K562 (cell line): Measurements from ENCODE around the gene EZH1. TPM values are rescaled to one million over a fixed set of nuclear protein-coding genes. Genes with fewer than 3 reads are reported as not detected.

Source experiments
- ARID2 ChIP-seq: fragments of 450-650 bp; IDR thresholded peaks from 2 replicates; pipeline ENCODE4 v1.6.1; 2017; ENCODE audit warnings: antibody characterized with exemption, mild to moderate bottlenecking
- BRCA1 ChIP-seq, 2 experiments: fragments of 450-650 bp in 1 of 2; sonication (generic) in 1 of 2; formaldehyde crosslinking in 1 of 2; IDR thresholded peaks; 2 replicates each; pipeline versions ENCODE4 v1.5.0 to v1.6.1; 2017 to 2020; ENCODE audit warnings: mild to moderate bottlenecking in 1 of 2, missing genetic modification reagents in 1 of 2
- CBX1 ChIP-seq: sonication (generic); IDR thresholded peaks from 2 replicates; pipeline ENCODE4 v1.6.1; 2016; ENCODE audit warnings: antibody characterized with exemption, low read depth, mild to moderate bottlenecking
- CREBBP ChIP-seq: IDR thresholded peaks from one replicate; pipeline ENCODE4 v1.6.1; 2012; ENCODE audit warnings: low read depth, mild to moderate bottlenecking, control low read depth, inconsistent platforms, low read length
- ETV1 ChIP-seq: fragments of 450-650 bp; conservative IDR thresholded peaks from 2 replicates; pipeline ENCODE4 v1.6.1; 2016; ENCODE audit warnings: missing genetic modification characterization, control low read depth, low read depth, missing compliant biosample characterization
- FOXA1 ChIP-seq: fragments of 450-650 bp; IDR thresholded peaks from 2 replicates; pipeline ENCODE4 v1.6.1; 2016; ENCODE audit warnings: mild to moderate bottlenecking, borderline replicate concordance
- GTF2F1 ChIP-seq: IDR thresholded peaks from 2 replicates; pipeline ENCODE4 v1.6.1; 2011; ENCODE audit warnings: low read depth, low read length, improper control_type of control experiment
- HES1 ChIP-seq: fragments of 450-650 bp; IDR thresholded peaks from 2 replicates; pipeline ENCODE4 v1.6.1; 2016; ENCODE audit warnings: low read depth, mild to moderate bottlenecking, moderate library complexity
- HOMEZ ChIP-seq: fragments of 250-450 bp; sonication (Bioruptor Pico); IDR thresholded peaks from 2 replicates; pipeline ENCODE4 v1.4.0; 2020; ENCODE audit warnings: mild to moderate bottlenecking, moderate library complexity
- IRF1 ChIP-seq: sonication (generic); formaldehyde crosslinking; IDR thresholded peaks from 2 replicates; pipeline ENCODE4 v1.8.0; 2022; ENCODE audit warnings: missing genetic modification reagents, mild to moderate bottlenecking, borderline replicate concordance
- MAFK ChIP-seq: IDR thresholded peaks from 2 replicates; pipeline ENCODE4 v1.6.1; 2011; ENCODE audit warnings: low read length, improper control_type of control experiment
- MLLT1 ChIP-seq, 2 experiments: fragments of 450-650 bp; IDR thresholded peaks; 2 replicates each; pipeline ENCODE4 v1.6.1; 2016
- NCOA6 ChIP-seq: fragments of 450-650 bp; IDR thresholded peaks from 2 replicates; pipeline ENCODE4 v1.6.1; 2017; ENCODE audit warnings: mild to moderate bottlenecking
- NCOR1 ChIP-seq: fragments of 450-650 bp; IDR thresholded peaks from 2 replicates; pipeline ENCODE4 v1.6.1; 2016; ENCODE audit warnings: mild to moderate bottlenecking, moderate library complexity
- PKNOX1 ChIP-seq: fragments of 450-650 bp; IDR thresholded peaks from 2 replicates; pipeline ENCODE4 v1.6.1; 2016
- SIN3B ChIP-seq: fragments of 450-650 bp; IDR thresholded peaks from 2 replicates; pipeline ENCODE4 v1.6.1; 2017; ENCODE audit warnings: low read depth, mild to moderate bottlenecking, moderate library complexity
- TBP ChIP-seq: optimal IDR thresholded peaks from 2 replicates; pipeline ENCODE3; 2011; ENCODE audit warnings: low read depth, low read length, improper control_type of control experiment
- USF1 ChIP-seq: sonication (generic); formaldehyde crosslinking; IDR thresholded peaks from 2 replicates; pipeline ENCODE4 v1.9.0; 2022; ENCODE audit warnings: mild to moderate bottlenecking, missing genetic modification reagents
- ZNF3 ChIP-seq: fragments of 250-450 bp; sonication (Bioruptor Pico); IDR thresholded peaks from 2 replicates; pipeline ENCODE4 v1.5.0; 2021; ENCODE audit warnings: mild to moderate bottlenecking, moderate library complexity
- ZNF445 ChIP-seq: fragments of 250-450 bp; sonication (Bioruptor Pico); IDR thresholded peaks from 2 replicates; pipeline ENCODE4 v1.4.0; 2020; ENCODE audit warnings: low read depth, mild to moderate bottlenecking, moderate library complexity
- ZNF583 ChIP-seq: fragments of 250-450 bp; sonication (Bioruptor Pico); IDR thresholded peaks from 2 replicates; pipeline ENCODE4 v1.4.0; 2020
- polyA plus RNA-seq, 8 experiments: library from polyadenylated mRNA; depleted of rRNA in 4 of 8; stranded (reverse) in 5 of 8; unstranded in 3 of 8; fragments of >200 nt; fragmentation: Nextera tagmentation in 2 of 8; fragmentation: Illumina TruSeq in 1 of 8; extraction: Ambion mirVana in 2 of 8; extraction: Trizol in 1 of 8; gene quantifications; 2 replicates each; pipeline versions ENCODE4 v1.2.1 to v1.2.3, GENCODE V29; 2011 to 2014; ENCODE audit warnings: inconsistent platforms in 1 of 8, missing spikeins in 1 of 8
- total RNA-seq, 7 experiments: library from RNA; depleted of rRNA in 6 of 7; stranded (reverse); fragments of >200 nt in 6 of 7; fragmentation: Illumina TruSeq in 2 of 7; extraction: Trizol in 2 of 7; gene quantifications; 2 replicates each; pipeline versions ENCODE4 v1.2.1 to v1.2.3, GENCODE V29; 2011 to 2021; ENCODE audit warnings: low replicate concordance in 1 of 7

The EZH1 gene
- total and polyA plus RNA-seq, 9 of the 15 experiments (the other 6 are each of a cell fraction or from before 2014, with no cell fraction given): 8.6 to 40.8 (median 22.9) TPM

GRCh38 chr17:42779936-42780850 is 35.4 kb upstream of the EZH1 start, which contains the start of gene WNK4 (continued):
- TF ChIP-seq MLLT1 (IDR thresholded peaks at IDR 0.05): no peak; a peak in 1 of 4 replicates
- TF ChIP-seq NCOR1: peak; percentile 93
- TF ChIP-seq HOMEZ (CRISPR knock-in tag): no peak
- no peak for TF ChIP-seq FOXA1
- TF ChIP-seq ZNF583: no peak
- no peak for TF ChIP-seq CREBBP
- no peak for TF ChIP-seq SIN3B
- no peak for TF ChIP-seq ARID2
- TF ChIP-seq ZNF445: no peak
- peak; percentile 51 for TF ChIP-seq TBP
- TF ChIP-seq MAFK: no peak
- no peak for TF ChIP-seq USF1 (CRISPR knock-in tag)
- TF ChIP-seq CBX1: no peak
- peak; percentile 15; the same call in 1 of the 2 replicates for TF ChIP-seq PKNOX1
- TF ChIP-seq NCOA6: 0 out of 2 replicates have a peak, but pooled peaks have one; percentile 11
- TF ChIP-seq HES1: peak; percentile 51; the same call in 1 of the 2 replicates
- no peak for TF ChIP-seq ZNF3 (CRISPR knock-in tag)
- TF ChIP-seq GTF2F1: 0 out of 2 replicates have a peak, but pooled peaks have one; percentile 13
- TF ChIP-seq ETV1 (tag): no peak
- TF ChIP-seq BRCA1 (IDR thresholded peaks at IDR 0.05): no peak
- TF ChIP-seq BRCA1 (CRISPR knock-in tag; IDR thresholded peaks at IDR 0.05): no peak
- TF ChIP-seq IRF1 (CRISPR knock-in tag): no peak
